ENCODE data around the gene RING1. TPM values are rescaled to one million over a fixed set of nuclear protein-coding genes. Genes with fewer than 3 reads are reported as not detected.

RING1 gene
- total RNA-seq, 1 donor from 2014 or later = 61.2 TPM

DNA sequence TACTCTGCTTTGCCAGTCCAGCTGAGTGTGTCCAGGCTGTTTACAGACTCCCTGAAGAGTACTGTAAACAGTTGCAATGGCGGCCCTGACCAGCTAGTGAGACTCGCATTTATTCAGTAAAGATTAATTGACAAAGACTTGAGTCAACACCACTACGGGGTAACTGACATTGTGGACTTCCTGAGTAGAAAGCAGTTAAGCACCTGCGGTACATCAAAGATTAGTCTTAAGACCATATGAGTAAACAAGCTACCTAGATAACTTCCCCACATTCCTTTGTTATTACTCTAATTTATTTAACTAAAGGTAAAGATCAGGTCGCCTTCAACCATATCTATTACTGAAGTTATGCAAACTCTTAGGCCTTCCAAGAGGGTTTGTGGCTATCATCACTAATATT is 50.7 kb downstream of the RING1 start:
- H3K4me3 Mint-ChIP-seq = no peak overlapping the region

More for the DNA sequence above, 50.7 kb downstream of the RING1 start:
- Mint-ChIP-seq H3K36me3 (ENCODE audit: low read depth) (peaks cover 14% of the 10 kb centered on the region), H3K4me1 (no peaks in the 10 kb centered on the region), H3K27me3 (ENCODE audit: low read depth) (no peaks in the 10 kb centered on the region), H3K9me3 (no peaks in the 10 kb centered on the region), H3K27ac (ENCODE audit: unreplicated experiment) (no peak overlapping the region)
- TF ChIP-seq CTCF (conservative IDR thresholded peaks at IDR 0.05) = no peak
- no peak for DNase-seq (ENCODE audit: low read depth, low spot score)

Small RNA genes within 50 kb of the gene (microRNA-seq; reads per million reads assigned to microRNA genes)
- 1,126 reads per million, percentile 82 among the genes with 10 or more reads in this experiment for gene MIR219A1

Other genes starting within 250 kb of the RING1 start
- gene BRD2, start 239.9 kb upstream of the RING1 start, total RNA-seq = 312 and 329 TPM in 2 replicates
- gene HLA-DOA, start 198.9 kb upstream of the RING1 start, total RNA-seq = 1.7 and 2.8 TPM in 2 replicates
- 1.8 and 3.4 TPM in 2 replicates for gene HLA-DPA1, start 134.9 kb upstream of the RING1 start, total RNA-seq
- 18.7 and 20.4 TPM in 2 replicates for gene HLA-DPB1, start 132.5 kb upstream of the RING1 start, total RNA-seq
- gene COL11A2, start 16.0 kb upstream of the RING1 start, total RNA-seq = 4.2 and 5.9 TPM in 2 replicates
- 31.8 and 33.1 TPM in 2 replicates for gene RXRB, start 7.8 kb upstream of the RING1 start, total RNA-seq
- gene SLC39A7, start 7.6 kb upstream of the RING1 start, total RNA-seq = 95.7 and 103 TPM in 2 replicates
- gene HSD17B8, start 3.8 kb upstream of the RING1 start, total RNA-seq = 3.3 and 4.4 TPM in 2 replicates
- 53.2 and 57.3 TPM in 2 replicates for gene VPS52, start 63.4 kb downstream of the RING1 start, total RNA-seq
- 2,299 and 2,407 TPM in 2 replicates for gene RPS18, start 63.6 kb downstream of the RING1 start, total RNA-seq
- 2.0 and 2.8 TPM in 2 replicates for gene B3GALT4, start 68.6 kb downstream of the RING1 start, total RNA-seq
- gene WDR46, start 80.7 kb downstream of the RING1 start, total RNA-seq = 54.5 and 60.6 TPM in 2 replicates
- 54.9 and 61.4 TPM in 2 replicates for gene PFDN6, start 81.1 kb downstream of the RING1 start, total RNA-seq
- 51.9 and 56.0 TPM in 2 replicates for gene RGL2, start 90.4 kb downstream of the RING1 start, total RNA-seq
- gene TAPBP, start 105.6 kb downstream of the RING1 start, total RNA-seq = 15.4 and 16.2 TPM in 2 replicates
- 23.0 and 23.4 TPM in 2 replicates for gene ZBTB22, start 109.2 kb downstream of the RING1 start, total RNA-seq
- 85.0 and 88.2 TPM in 2 replicates for gene DAXX, start 114.5 kb downstream of the RING1 start, total RNA-seq
- gene KIFC1, start 183.3 kb downstream of the RING1 start, total RNA-seq = 123 and 124 TPM in 2 replicates
- gene PHF1, start 202.5 kb downstream of the RING1 start, total RNA-seq = 63.5 and 70.5 TPM in 2 replicates
- gene CUTA, start 209.6 kb downstream of the RING1 start, total RNA-seq = 319 and 326 TPM in 2 replicates
- 72.4 and 73.5 TPM in 2 replicates for gene SYNGAP1, start 211.6 kb downstream of the RING1 start, total RNA-seq
- gene ZBTB9, start 246.1 kb downstream of the RING1 start, total RNA-seq = 18.4 and 21.1 TPM in 2 replicates